Esophagus muscularis mucosa (tissue), 3 donors: ENCODE data around the gene MAB21L1.

ENCODE experiments used
- CTCF ChIP-seq, 3 experiments: fragments of 200-600 bp in 2 of 3; fragments of 450-650 bp in 1 of 3; sonication (generic) in 2 of 3; IDR thresholded peaks; one replicate each; pipeline ENCODE4 v1.5.1; 2017 to 2019; ENCODE audit warnings: antibody characterized with exemption in 3 of 3, mild to moderate bottlenecking in 2 of 3, moderate library complexity in 1 of 3
- POLR2A ChIP-seq: fragments of 450-650 bp; IDR thresholded peaks from one replicate; pipeline ENCODE4 v1.6.1; 2017; ENCODE audit warnings: antibody characterized with exemption, moderate library complexity, mild to moderate bottlenecking, low read depth
- POLR2AphosphoS5 ChIP-seq, 2 donors: sonication (generic); formaldehyde crosslinking; IDR thresholded peaks; one replicate each; pipeline ENCODE4 v1.6.1; 2017; ENCODE audit warnings: antibody characterized with exemption in 2 of 2

DNA sequence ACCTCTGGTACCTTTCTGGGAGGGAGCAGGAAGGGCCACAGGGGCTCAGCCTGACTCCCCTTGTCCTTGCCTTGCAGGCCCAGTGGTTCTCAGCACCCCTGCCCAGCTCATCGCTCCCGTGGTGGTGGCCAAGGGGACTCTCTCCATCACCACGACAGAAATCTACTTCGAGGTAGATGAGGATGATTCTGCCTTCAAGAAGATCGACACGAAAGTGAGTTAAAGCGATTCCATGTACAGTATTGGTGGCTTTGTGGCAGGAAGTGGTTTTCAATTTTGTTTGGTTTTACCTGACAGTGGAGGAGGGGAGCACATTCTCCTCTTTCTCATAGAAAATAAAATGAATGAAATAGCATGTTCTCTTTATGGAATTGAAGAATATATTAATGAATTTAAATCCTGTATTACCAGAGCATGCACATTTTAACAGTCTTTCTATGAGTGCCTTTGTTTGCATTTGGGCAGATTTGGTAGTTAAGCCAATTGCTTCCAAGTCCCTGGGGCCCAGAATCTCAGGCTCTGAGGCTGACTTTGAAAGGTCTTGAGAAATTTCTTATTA lies 4.1 kb downstream of the MAB21L1 start:
- TF ChIP-seq CTCF (IDR thresholded peaks at IDR 0.05): no peak
- TF ChIP-seq POLR2A: no peak
- TF ChIP-seq POLR2AphosphoS5 (IDR thresholded peaks at IDR 0.05): no peak
